Daoy (cell line): ENCODE results near the gene IL17RD. TPM values are rescaled to one million over a fixed set of nuclear protein-coding genes. Genes with fewer than 3 reads are reported as not detected.
"Not testable (repeated sequence)": the region's sequence is repeated elsewhere in the genome, so short reads cannot be mapped to it uniquely, and the experiment has no call there.

Source experiments
- DNase-seq: peaks from one replicate; pipeline ENCODE4 v3.0.0-alpha.2; 2015; ENCODE audit warnings: low read depth
- total RNA-seq: library from RNA; depleted of rRNA; stranded (reverse); fragments of >200 nt; shearing (Covaris generic); gene quantifications from 2 replicates; pipeline ENCODE4 v1.2.3, GENCODE V29; 2014

Gene IL17RD
- total RNA-seq, 1 experiment from 2014 or later: 0.46 TPM

DNA sequence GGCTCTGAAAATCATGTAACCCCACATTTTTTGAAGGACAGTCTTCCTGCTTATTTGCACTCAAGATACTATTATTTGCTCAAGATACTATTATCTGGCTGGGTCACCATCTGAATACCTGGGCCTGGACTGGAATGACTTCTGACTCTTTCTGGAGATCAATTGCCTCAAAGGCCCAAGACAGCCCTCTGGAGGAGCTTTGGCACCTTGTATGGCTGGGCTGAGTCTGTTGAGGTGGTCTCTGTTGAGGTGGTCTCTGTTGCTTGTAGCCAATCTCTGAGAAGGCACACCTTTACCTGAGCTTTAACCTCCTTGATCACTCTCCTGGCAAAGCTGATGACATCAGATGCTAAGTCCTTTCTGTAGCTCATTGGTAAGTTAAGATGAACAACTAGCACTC is 71.7 kb downstream of the IL17RD start:
- no peak for DNase-seq

DNA sequence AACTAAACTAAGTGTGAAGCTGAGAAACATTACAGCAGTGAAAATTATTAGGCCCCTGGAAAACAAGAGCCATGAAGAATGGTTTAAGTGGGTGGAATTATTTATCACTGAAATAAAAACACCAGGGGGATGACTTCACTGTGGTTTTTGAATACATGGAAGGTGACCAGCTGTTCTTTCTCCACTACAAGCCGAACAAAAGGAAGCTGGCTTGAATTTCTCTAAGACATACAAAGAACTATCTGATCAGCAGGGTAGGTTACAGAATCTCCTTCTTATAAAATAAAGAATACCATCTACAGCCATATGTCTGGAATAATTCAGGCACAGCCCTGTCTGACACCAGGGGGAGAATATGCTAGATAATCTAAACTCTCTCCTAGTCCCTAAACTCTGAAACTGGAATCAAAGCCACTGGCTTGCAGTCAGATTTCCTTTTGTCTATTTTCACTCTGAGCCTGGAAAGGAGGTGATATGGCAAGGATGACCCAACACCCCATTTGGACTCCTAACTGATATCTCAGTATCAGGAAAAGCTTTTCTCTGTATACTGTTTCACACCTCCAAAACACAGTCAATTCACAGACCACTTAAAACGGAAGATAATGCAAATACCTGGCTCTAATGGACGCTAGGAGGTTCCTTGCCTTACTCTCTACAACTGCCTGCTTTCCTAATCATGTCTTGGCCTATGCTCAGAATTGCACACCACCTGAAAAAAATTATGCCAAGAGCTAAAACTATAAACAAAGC is 73.5 kb downstream of the IL17RD start:
- no peak for DNase-seq

DNA sequence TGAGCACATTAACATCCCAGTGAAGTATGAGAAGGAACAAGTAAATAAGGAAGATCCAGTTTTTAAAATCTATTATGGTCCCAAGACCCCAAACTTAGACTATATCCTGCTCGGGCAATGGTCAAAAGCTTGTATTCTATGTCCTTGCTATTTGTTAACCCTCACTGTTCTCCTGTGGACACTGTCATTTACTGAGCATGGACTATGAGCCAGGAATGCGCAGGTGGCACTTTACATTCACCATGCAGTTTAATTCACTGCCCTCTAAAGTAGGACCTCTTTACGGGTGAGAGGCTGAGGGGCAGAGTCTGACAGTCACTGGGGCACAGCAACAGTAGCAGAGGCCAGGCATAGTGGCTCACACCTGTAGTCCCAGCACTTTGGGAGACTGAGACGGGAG is 76.1 kb downstream of the IL17RD start:
- no peak for DNase-seq

DNA sequence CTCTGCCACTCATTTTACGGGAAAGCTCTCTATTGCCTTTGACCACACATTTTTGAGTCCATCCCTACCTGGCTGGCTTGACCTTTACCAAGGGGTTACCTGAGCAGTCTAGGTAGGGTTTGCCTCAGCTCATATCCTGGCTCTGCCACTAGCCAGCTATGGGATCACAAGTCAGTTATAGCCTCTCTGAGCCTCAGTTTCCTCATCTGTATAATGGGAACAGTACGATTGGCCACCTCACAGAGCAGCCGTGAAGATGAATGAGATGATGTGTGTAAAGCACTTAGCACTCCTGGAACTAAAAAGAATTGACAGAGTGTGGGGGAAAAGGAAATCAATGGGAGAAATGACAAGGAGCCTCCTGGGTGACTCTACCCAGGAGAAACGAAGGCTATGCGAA is 76.7 kb downstream of the IL17RD start:
- DNase-seq: no peak

DNA sequence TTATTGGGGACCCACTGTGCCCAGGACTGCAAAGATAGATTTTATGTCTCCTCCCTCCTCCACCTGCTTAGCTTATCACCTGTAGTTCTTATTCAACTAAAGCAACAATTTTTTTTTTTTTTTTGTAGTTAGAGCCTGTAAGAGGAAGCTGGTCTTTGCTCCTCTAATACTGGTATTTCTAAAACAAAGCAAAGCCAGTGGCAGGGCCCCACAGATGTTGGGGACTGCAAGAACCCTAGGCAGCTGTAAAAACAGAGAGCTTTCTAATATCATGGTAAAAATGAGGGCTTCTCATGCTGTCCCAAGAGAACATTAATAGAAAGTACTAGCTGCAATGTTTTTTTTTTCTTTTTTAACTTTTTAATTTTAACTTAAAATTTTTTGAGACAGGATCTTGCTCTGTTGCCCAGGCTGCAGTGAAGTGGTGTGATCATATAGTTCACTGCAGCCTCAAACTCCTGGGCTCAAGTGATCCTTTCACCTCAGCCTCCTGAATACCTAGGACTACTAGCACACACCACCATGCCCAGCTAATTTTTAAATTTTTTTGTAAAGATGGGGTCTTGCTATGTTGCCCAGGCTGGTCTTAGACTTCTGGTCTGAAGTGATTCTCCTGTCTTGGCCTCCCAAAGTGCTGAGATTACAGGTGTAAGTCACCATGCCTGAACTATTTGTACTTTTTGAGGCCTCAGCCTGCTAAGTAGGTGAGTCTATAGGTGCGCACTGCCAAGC is 77.6 kb downstream of the IL17RD start:
- no peak for DNase-seq

DNA sequence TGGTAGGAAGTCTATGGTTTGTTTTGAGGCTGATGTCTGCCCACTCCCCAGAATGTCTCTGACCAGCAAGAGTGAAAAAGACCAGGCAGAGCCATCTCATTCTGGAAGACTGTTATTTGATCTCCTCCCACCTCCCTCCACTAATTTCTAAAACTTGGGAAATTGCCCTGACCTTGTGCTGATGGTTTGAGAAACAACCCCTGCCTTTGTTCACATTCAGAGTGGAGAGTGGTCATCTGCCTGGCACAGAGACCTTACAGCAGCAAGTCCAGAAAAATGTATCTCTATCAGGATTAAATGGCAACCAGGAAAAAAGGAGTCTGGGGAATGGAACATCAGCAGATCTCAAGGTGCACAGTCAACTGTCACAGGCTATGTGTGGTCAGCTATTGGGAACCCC is 79.0 kb downstream of the IL17RD start:
- no peak for DNase-seq

DNA sequence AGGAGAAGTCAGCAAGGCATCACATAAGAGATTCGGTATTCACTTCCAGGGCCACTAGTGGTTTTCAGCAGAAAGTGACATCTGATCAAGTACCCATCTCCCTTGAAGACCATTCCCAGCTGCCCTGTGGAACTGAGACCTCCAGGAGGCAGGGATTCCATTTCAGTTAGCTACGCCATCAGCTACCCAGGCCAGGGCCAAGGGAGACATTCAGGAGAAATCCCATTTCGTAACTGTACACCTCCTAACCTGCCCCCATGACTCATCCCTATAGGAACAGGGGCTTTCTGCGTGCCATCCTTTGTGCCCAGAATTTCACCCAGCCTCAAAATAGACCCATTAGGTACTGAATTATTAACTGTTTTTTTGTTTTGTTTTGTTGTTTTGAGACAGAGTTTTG is 79.9 kb downstream of the IL17RD start:
- DNase-seq: no peak

DNA sequence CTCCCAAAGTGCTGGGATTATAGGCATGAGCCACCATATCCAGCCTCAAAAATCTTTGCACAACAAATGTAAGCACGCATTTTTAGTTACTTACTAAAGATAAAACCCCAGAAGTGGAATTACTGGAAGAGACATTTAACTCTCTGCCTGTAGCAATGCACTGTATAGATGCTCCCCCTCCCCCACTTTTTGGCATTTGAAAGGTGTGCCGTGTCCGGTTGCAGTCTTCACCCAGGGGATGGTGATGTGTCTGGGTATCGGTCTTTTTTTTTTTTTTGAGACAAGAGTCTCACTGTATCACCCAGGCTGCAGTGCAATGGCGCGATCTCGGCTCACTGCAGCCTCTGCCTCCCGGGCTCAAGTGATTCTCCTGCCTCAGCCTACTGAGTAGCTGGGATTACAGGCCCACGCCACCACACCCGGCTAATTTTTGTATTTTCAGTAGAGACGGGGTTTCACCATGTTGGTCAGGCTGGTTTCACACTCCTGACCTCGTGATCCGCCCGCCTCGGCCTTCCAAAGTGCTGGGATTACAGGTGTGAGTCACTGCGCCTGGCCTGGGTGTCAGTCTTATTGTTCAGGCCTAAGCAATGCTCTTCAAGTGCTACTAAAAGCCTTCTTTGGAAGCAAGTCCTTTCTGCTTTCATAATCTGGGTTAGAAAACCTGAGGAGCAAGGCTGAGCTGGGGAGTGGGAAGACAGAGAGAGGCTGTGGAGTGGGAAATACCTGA is 81.7 kb downstream of the IL17RD start:
- DNase-seq: not testable (repeated sequence)

DNA sequence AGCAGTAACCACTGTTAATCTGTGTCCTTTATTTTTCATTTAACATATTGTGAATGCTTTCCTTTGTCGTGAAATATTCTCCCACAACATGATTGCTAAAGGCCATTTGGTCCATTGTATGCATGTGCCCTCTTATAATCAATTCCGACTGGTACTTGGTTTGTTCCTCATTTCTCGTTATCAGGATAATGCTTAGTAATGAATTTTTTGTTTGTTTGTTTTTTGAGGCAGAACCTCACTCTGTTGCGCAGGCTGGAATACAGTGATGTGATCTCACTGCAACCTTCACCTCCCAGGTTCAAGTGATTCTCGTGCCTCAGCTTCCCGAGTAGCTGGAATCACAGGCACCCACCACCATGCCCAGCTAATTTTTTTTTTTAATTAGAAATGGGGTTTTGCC is 82.7 kb downstream of the IL17RD start:
- DNase-seq: no peak

DNA sequence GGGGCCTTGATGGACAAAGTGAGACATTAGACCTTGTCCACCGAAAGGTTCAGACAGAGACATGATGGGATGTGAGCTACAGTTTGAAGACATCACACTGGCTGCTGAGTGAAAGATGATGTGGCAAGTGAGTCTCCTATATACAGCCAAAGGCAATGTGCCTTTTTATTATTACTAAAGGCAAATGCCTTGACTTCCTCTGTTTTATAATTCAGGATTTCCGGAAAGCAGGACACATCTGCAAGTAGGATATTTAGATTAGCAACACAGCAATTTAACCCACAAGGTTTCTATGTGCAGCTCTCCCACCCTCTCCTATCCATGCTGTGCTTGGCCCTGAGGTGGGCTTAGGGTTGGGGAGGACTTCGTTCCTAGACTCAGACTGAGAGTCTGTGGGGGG is 84.0 kb downstream of the IL17RD start:
- DNase-seq: no peak

DNA sequence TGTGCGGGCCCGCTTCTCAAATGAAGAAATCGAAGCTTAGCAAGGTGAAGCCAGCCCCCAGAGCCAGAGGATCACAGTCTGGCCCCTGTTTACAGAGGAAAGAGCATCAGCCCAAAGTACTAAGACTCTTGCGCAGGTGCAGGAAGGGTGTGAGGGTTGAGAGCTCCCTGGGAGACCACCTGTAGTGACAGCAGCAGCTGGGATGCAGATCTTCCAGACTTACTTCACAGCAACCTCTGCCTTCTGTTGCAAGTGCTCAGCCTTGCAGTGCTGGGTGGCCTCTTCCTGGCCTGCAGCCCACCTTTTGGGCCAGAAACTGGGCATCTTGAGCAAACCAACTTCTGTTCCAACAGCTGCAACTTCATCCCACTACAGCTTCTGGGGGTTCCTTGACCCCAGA is 85.0 kb downstream of the IL17RD start:
- DNase-seq: no peak

DNA sequence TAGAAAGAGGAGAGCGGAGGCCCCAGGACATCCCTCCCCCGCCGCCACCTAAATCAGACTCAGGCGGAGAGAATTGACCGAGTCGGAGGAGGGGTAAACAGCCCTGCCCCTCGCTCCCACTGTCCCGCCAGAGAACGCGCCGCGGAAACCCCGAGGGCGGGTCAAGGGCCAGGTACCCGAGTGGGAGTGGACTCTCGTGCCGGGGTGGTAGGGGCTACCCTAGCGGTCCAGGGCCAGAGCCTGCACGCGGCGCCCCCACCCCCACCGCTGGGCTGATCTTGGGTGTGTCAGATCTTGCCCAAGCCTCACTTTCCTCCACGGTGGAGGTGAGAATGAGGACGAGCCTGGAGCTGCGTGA is 85.7 kb downstream of the IL17RD start:
- DNase-seq: peak; percentile 7

DNA sequence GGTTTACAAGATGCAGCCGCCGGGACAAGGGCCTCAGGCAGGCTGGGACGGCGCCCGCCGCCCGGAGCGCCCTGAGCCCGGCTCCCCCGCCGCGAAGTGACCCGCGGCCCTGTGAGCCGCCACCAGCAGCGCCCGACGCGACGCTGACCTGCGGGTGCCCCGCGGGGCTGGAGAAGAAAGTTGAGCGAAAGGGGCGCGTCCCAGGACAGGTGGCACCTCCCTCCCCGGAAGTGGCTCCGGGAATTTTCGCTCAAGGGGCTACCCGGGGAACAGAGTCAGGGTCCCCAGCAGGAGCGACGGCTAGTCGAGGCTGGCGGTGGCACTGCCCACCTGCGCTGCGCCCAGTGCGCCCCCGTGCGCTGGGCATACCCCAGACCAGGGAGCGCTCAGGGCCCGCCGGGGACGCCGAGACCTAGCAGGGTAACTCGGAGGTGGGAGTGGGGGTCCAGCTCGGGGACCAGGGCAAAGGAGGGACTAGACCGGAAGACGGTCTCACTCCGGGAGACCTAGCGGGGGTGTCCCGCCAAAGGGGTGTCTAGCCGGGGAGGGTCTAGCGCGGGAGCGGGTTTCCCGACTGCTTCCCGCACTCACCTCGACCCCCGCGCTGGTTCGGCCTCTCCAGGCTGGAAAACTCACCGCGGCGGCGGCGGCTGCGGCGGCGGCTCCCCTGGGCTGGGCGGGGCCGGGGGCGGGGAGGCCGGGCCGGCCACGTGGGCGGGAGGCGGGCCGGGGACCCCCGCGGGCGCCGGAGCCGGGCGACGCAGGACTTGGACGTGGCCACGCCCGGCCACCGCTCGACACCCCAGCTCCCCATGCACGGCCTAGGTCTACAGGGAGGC is 86.3 kb downstream of the IL17RD start:
- peak; percentile 67 for DNase-seq

DNA sequence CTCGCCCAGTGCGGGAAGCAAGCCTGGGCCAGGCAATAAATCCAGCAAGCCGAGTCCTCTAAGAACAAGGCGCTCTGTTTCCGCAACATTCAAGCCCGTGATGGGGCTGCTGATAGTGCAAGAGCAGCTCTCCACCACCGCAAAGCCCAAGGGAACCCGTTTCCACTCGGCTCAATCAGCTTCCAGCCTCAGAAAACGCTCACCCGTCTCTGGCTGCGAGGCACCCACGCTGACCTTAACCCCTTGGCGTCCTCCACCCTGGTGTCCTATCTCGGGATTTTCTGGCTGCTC is 86.9 kb downstream of the IL17RD start:
- DNase-seq: peak; percentile 39

DNA sequence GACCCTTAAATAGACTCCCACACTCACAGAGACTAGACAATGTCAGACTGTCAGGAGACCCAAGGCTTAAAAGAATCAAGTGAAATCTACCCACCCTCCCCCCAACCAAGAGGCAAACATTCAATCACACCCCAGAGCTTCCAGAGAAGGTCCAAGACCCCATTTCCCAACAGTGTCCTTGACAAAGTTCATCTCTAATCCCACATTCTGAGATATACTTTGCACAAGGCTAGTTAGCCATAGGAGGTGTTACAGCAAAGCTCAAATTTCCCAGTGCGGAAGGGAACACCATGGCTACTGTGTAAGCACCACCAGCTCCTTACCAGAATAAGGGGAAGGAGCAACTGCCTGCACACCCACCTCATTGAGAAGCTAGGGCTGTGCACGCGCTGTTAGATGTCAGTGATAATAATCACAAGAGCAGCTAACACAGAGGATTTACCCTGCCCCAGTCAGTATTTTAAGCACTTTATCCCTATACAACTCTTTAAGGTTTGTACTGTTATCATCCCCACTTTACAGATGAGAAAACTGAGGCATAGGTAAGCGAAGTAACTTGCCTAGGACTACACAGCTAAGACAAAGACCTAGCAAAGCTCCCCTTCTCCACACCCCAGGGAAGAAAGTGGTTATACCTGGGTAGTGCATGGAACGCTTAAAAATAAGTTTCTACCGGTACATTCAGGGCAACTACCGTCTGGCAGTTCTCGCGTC is 87.4 kb downstream of the IL17RD start:
- no peak for DNase-seq

DNA sequence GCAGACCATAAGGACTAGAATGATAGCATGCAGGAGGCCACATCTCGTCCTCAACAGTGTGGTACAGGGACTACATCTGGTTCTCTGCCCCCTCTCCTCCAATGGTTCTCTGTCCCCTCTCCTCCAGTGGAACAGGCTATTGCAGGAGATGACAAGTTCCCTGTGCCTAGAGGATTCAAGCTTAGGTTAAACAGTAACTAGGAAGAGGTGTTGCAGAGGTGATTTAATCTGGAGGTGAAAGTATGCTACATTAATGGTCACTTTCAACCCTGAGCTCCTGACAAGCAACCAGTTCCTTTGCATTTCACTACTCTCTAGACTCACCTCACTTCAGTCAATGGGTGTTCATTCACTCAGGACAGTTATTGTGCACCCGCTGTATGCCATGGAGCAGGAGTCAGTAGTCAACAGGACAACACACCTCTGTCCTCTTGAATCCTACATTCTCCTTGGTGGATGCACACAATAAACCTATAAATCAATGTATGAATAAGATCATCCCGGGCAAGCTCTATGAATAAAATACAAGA is 88.7 kb downstream of the IL17RD start:
- no peak for DNase-seq

DNA sequence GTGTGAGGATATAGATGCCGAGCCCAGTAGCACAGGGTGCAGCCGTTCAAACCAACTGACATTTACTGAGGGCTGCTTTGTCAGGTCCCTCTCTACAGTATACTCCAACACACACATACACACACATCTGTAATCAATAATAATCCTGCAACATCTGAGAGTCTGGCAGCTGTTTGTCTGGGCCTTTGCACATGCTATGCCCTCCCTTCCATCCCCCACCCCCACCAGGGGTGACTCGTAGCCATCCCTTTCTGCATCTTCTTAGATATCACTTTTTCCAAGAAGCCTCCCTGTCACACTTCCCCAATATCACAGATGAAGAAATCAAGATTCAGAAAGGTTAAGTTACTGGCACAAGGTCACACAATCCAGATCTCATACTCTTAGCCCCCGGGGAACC is 91.0 kb downstream of the IL17RD start:
- DNase-seq: no peak

DNA sequence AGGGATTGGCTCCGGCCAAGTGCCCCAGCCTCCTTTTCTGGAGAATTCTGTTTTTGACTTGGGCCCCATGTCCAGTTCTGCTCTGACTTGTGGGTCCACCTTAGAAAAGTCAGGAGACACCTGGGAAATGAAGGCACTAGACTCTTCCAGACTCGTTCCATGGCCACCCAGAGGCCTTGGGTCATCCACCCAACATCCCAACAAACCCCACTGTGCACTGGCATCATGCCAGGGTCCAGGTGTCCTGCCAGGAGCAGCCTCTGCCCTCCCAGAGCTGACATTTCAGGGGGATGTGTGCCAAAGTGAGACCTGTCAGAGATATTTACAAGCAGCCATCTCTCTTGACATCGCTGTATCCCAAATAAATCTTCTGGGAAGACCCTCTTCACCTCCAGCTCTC is 91.5 kb downstream of the IL17RD start:
- no peak for DNase-seq

DNA sequence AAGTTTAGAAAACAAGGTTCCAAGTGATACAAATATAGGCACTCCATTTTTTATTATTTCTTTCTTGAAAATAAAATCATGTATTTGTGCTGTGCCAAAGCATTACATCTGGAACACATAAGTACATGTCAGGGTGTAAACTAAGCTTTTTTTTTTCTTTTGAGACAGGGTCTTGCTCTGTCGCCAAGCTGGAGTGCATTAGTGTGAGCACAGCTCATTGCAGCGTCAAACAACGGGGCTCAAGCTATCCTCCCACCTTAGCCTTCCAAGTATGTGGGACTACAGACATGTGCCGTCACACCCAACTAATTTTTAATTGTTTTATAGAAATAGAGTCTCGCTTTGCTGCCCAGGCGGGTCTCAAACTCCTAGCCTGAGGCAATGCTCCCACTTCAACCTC is 95.7 kb downstream of the IL17RD start:
- DNase-seq: no peak

DNA sequence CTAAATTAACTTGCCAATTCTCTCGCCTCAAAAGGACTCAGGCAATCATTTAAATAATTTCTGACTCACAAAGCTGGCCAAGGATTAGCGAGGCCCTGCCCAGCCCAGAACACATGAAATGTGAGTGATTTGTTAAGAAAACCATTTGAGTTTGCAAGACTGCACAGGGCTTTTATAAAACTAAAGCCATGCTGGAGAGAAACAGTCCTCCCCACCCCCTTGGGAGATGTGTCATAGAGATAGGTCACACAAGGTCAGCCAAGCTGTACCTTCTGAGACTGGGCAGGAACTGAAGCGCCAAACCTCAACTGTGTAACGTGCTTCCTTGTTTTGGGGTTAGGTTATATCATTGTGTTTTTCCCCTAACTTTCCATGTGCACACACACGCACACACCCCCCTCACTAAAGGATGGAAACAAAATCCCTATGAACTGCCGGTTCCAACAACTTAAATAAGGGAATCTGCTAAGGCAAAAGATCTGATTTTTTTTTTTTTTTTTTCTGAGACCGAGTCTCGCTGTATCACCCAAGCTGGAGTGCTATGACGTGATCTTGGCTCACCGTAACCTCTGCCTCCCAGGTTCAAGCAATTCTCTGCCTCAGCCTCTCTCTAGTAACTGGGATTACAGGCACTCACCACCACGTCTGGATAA is 96.6 kb downstream of the IL17RD start:
- DNase-seq: peak; percentile 67

DNA sequence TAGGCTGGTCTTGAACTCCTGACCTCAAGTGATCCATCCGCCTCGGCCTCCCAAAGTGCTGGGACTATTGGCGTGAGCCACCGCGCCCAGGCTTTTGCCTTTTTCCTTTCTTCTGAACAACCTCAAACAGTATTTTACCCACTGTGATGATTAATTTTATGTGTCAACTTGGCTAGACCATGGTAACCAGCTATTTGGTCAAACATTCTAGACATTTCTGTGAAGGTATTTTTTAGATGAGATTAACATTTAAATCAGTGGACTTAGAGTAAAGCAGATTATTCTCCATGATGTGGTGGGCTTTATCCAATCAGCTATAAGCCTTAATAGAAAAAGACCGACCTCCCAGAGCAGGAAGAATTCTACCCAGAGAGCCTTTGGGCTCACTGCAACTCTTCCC is 98.7 kb downstream of the IL17RD start:
- DNase-seq: no peak
